KMS-11 (cell line): ENCODE results near the gene CSNK1A1.

ENCODE experiments used
- H2AFZ ChIP-seq: fragments of 200-600 bp; sonication (generic); 2 replicates; pipeline ENCODE4 v1.6.1; 2016; ENCODE audit warnings: antibody characterized with exemption, mixed run types, low read depth
- H3K27ac ChIP-seq: fragments of 200-600 bp; sonication (generic); 2 replicates; pipeline ENCODE4 v1.6.1; 2016; ENCODE audit warnings: mild to moderate bottlenecking, mixed run types
- H3K27me3 ChIP-seq: fragments of 200-600 bp; sonication (generic); 2 replicates; pipeline ENCODE4 v1.6.1; 2017; ENCODE audit warnings: mild to moderate bottlenecking, low read depth, mixed run types, moderate library complexity; ENCODE audit not compliant: insufficient read depth
- H3K36me3 ChIP-seq: fragments of 200-600 bp; sonication (generic); 2 replicates; pipeline ENCODE4 v1.6.1; 2017; ENCODE audit warnings: mild to moderate bottlenecking, mixed run types; ENCODE audit not compliant: insufficient read depth
- H3K4me1 ChIP-seq: fragments of 200-600 bp; sonication (generic); 2 replicates; pipeline ENCODE4 v1.6.1; 2016; ENCODE audit warnings: mild to moderate bottlenecking, low read depth, mixed run types; ENCODE audit not compliant: poor library complexity, severe bottlenecking
- H3K4me2 ChIP-seq: fragments of 200-600 bp; sonication (generic); 2 replicates; pipeline ENCODE4 v1.7.0; 2016; ENCODE audit warnings: mild to moderate bottlenecking, mixed run types
- H3K4me3 ChIP-seq: fragments of 200-600 bp; sonication (generic); IDR thresholded peaks from 2 replicates; pipeline ENCODE4 v1.6.1; 2017; ENCODE audit warnings: low read depth, low read length, mixed read lengths; ENCODE audit not compliant: insufficient read depth
- H3K79me2 ChIP-seq: fragments of 200-600 bp; sonication (generic); 2 replicates; pipeline ENCODE4 v1.6.1; 2016; ENCODE audit warnings: low read depth, mixed run types; ENCODE audit not compliant: insufficient read depth
- H3K9ac ChIP-seq: fragments of 200-600 bp; sonication (generic); 2 replicates; pipeline ENCODE4 v1.6.1; 2016; ENCODE audit warnings: mild to moderate bottlenecking, mixed run types
- H4K20me1 ChIP-seq: fragments of 200-600 bp; sonication (generic); 2 replicates; pipeline ENCODE4 v1.6.1; 2016; ENCODE audit warnings: mild to moderate bottlenecking, mixed run types; ENCODE audit not compliant: insufficient read depth
- TF ChIP-seq, protein P1 (sequence below): fragments of 200-600 bp; sonication (generic); conservative IDR thresholded peaks from 2 replicates; pipeline ENCODE4 v1.6.1; 2017; ENCODE audit warnings: low read depth, mild to moderate bottlenecking, antibody characterized with exemption, low read length, moderate library complexity, mixed read lengths

The CSNK1A1 gene

DNA sequence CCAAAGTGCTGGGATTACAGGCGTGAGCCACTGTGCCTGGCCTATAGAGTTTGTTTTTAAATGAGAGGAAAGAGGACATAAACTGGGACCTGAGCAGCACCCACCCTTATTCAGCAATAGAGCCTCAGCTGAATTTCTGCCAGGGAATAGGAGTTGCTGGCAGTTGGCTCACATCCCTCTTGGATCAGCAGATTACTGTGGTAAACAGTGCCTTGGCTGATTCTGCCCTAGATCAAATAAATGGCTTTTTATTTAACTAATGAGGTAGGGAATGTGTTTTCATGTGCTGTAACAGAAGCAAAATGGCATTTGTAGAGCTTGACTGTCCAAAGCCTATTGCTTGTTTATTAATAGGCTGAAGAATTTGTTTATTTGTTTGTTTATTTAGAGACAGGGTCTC is 32.2 kb upstream of the CSNK1A1 start:
- no peak overlapping the region for H3K4me2 ChIP-seq
- no peak overlapping the region for H3K27ac ChIP-seq
- TF ChIP-seq, protein P1, sequence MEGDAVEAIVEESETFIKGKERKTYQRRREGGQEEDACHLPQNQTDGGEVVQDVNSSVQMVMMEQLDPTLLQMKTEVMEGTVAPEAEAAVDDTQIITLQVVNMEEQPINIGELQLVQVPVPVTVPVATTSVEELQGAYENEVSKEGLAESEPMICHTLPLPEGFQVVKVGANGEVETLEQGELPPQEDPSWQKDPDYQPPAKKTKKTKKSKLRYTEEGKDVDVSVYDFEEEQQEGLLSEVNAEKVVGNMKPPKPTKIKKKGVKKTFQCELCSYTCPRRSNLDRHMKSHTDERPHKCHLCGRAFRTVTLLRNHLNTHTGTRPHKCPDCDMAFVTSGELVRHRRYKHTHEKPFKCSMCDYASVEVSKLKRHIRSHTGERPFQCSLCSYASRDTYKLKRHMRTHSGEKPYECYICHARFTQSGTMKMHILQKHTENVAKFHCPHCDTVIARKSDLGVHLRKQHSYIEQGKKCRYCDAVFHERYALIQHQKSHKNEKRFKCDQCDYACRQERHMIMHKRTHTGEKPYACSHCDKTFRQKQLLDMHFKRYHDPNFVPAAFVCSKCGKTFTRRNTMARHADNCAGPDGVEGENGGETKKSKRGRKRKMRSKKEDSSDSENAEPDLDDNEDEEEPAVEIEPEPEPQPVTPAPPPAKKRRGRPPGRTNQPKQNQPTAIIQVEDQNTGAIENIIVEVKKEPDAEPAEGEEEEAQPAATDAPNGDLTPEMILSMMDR: no peak

DNA sequence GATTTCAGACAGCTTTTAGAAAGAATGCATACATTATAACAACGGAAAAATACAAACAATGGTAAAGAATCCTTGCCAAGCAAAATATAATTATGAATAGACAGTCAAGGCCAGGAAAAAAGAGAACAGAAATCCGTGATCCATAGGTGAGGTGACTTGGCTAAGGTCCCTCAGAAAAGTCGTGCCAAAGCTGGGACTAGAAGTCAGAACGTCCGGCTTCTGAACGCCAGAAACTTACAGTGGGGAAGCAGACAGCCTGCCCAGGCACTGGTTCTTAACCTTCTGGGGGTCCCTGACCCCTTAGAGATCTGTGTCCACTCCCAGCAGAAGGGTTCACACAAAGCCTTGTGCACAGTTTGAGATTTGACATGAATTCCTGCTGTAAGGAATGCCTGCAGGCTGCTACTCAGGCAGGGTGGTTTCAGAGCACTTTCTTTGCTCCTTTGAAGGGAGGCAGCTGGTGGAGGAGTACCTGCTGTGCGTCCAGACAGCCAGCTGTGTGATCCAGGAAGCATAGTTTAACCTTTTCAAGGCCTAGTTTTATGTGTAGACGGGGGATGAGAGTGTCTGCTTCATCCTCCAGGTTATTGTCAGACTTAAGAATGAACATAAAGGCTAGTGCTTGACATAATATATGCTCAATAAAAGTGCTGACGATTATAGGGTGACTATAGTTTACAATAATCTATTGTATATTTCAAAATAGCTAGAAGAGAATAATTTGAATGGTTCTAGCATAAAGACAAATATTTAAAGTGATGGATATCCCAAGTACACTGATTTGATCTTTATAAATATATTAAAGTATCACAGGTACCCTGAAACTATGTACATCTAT is 30.9 kb upstream of the CSNK1A1 start:
- no peak overlapping the region for H3K4me3 ChIP-seq
- no peaks in the 10 kb centered on the region for H3K4me1 ChIP-seq
- H3K27me3 ChIP-seq: no peaks in the 10 kb centered on the region
- H2AFZ ChIP-seq: no peak overlapping the region
- no peak overlapping the region for H3K4me2 ChIP-seq
- no peaks in the 10 kb centered on the region for H4K20me1 ChIP-seq
- TF ChIP-seq, protein P1: no peak
- H3K27ac ChIP-seq: no peak overlapping the region
- H3K9ac ChIP-seq: no peak overlapping the region
- H3K79me2 ChIP-seq: no peaks in the 10 kb centered on the region
- no peaks in the 10 kb centered on the region for H3K36me3 ChIP-seq

More for the DNA sequence above, 32.2 kb upstream of the CSNK1A1 start:
- no peaks in the 10 kb centered on the region for H3K36me3 ChIP-seq
- H4K20me1 ChIP-seq: no peaks in the 10 kb centered on the region
- H2AFZ ChIP-seq: no peak overlapping the region
- no peaks in the 10 kb centered on the region for H3K27me3 ChIP-seq
- H3K4me3 ChIP-seq: no peak overlapping the region
- no peak overlapping the region for H3K9ac ChIP-seq
- no peaks in the 10 kb centered on the region for H3K4me1 ChIP-seq
- no peaks in the 10 kb centered on the region for H3K79me2 ChIP-seq

DNA sequence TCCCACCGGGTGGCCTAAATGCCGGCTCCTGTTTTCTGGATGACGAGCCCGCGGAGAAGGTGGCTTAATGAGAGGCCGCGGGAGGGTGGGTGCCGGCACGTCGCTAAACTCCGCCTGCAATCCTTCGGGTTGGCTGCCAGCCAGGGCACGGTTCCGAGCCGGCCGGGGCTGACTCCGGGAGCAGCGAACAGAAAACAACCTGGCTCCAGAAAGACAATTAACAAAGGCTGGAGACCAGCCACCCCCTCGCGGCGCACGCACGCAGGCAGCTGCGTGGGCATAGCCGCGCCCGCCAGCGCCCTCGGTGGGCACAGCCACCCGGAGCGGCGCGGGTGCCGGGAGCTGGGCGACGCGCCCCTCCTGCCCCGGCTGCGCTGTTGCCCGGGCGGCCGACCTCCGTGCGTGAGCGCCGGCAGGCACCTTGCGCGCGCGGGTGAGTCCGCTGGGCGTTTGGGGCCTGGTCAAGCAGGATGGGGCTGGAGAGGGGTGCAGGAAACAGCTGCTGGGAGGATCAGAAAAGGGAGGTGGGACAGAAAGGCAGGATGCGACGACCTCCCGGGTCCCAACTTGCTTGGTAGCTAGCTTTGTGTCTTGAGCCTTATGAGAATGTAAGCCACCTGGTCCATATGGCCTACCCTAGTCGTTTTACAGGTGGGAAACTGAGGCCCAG is 30.1 kb upstream of the CSNK1A1 start, which contains the start of gene ARHGEF37:
Gene ARHGEF37, plus strand, starts transcription at position 307 of the 670 bp plus-strand sequence. CDS start 16,272 bp downstream, outside the sequence.
- H3K79me2 ChIP-seq: no peaks in the 10 kb centered on the region
- no peaks in the 10 kb centered on the region for H3K4me1 ChIP-seq
- no peak within 1 kb of the TSS for H3K4me2 ChIP-seq
- H3K4me3 ChIP-seq: no peak within 1 kb of the TSS
- TF ChIP-seq, protein P1: no peak
- no peaks in the 10 kb centered on the region for H4K20me1 ChIP-seq
- no peak within 1 kb of the TSS for H3K9ac ChIP-seq
- H3K27ac ChIP-seq: no peak within 1 kb of the TSS
- H3K36me3 ChIP-seq: no peaks in the 10 kb centered on the region
- H3K27me3 ChIP-seq: no peaks in the 10 kb centered on the region
- H2AFZ ChIP-seq: no peak within 1 kb of the TSS

DNA sequence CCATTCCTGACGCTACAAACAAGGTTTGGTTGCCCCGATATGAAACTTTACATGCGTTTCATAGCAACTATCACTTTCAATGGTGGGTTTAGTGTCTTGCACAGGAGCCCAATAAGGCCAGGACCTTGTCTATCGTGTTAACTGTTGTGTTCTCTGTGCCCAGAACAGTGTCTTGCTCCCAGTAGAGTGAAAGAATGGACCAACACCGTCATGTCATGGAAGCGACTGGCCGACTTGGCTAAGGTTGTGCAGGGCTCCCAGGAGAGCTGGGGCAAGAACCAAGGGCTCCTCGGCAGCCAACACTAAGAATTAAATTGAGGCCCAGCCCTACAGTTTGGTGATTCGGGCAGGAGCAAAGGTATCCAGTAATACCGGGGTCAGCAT is 29.6 kb upstream of the CSNK1A1 start:
- Histone ChIP-seq H4K20me1 (no peaks in the 10 kb centered on the region), H3K4me2 (no peak overlapping the region), H2AFZ (no peak overlapping the region), H3K79me2 (no peaks in the 10 kb centered on the region), H3K27ac (no peak overlapping the region), H3K27me3 (no peaks in the 10 kb centered on the region), H3K9ac (no peak overlapping the region), H3K36me3 (no peaks in the 10 kb centered on the region), H3K4me3 (no peak overlapping the region), H3K4me1 (no peaks in the 10 kb centered on the region)
- TF ChIP-seq, protein P1: no peak
